Karpas-422 (cell line): Measurements from ENCODE around the gene ZNF594. TPM values are rescaled to one million over a fixed set of nuclear protein-coding genes. Genes with fewer than 3 reads are reported as not detected.

Experiments
- DNase-seq: peaks from one replicate; pipeline ENCODE4 v3.0.0-alpha.2; 2015
- H2AFZ ChIP-seq: fragments of 200-600 bp; sonication (generic); 2 replicates; pipeline ENCODE4 v1.6.1; 2014; ENCODE audit warnings: antibody characterized with exemption, low read length, mixed read lengths
- H3K27ac ChIP-seq: fragments of 200-600 bp; sonication (generic); 2 replicates; pipeline ENCODE4 v1.5.1; 2014; ENCODE audit warnings: mild to moderate bottlenecking, low read length, moderate library complexity
- H3K27me3 ChIP-seq: fragments of 200-600 bp; sonication (generic); 2 replicates; pipeline ENCODE4 v1.6.1; 2014; ENCODE audit warnings: low read length, mixed read lengths
- H3K36me3 ChIP-seq: fragments of 200-600 bp; sonication (generic); 2 replicates; pipeline ENCODE4 v1.6.1; 2014; ENCODE audit warnings: low read length, mixed read lengths; ENCODE audit not compliant: insufficient read depth
- H3K4me1 ChIP-seq: fragments of 200-600 bp; sonication (generic); 2 replicates; pipeline ENCODE4 v1.6.1; 2014; ENCODE audit warnings: mild to moderate bottlenecking, low read length, mixed read lengths
- H3K4me2 ChIP-seq: fragments of 200-600 bp; sonication (generic); 2 replicates; pipeline ENCODE4 v1.6.1; 2014; ENCODE audit warnings: low read length, low read depth, mild to moderate bottlenecking; ENCODE audit not compliant: poor library complexity, severe bottlenecking
- H3K4me3 ChIP-seq: fragments of 200-600 bp; sonication (generic); 2 replicates; pipeline ENCODE4 v1.5.1; 2014; ENCODE audit warnings: mild to moderate bottlenecking, antibody characterized with exemption, low read length, mixed read lengths
- H3K79me2 ChIP-seq: fragments of 200-600 bp; sonication (generic); 2 replicates; pipeline ENCODE4 v1.6.1; 2014; ENCODE audit warnings: mild to moderate bottlenecking, low read length, mixed read lengths
- H3K9ac ChIP-seq: fragments of 200-600 bp; sonication (generic); 2 replicates; pipeline ENCODE4 v1.6.0; 2014; ENCODE audit warnings: low read length
- H3K9me2 ChIP-seq: fragments of 200-600 bp; sonication (generic), shearing (Covaris generic); replicated peaks from 2 replicates; pipeline ENCODE4 v1.6.0; 2014; ENCODE audit warnings: mild to moderate bottlenecking, low read length, moderate library complexity; ENCODE audit not compliant: insufficient read depth
- H3K9me3 ChIP-seq: fragments of 300-700, 200-600 bp; sonication (generic); 2 replicates; pipeline ENCODE4 v1.6.1; 2014; ENCODE audit warnings: low read length, mixed read lengths
- H4K20me1 ChIP-seq: fragments of 200-600 bp; sonication (generic); 2 replicates; pipeline ENCODE4 v1.6.1; 2014; ENCODE audit warnings: mild to moderate bottlenecking, antibody characterized with exemption, low read length, low read depth; ENCODE audit not compliant: insufficient read depth
- total RNA-seq: library from RNA; depleted of rRNA; stranded (reverse); fragments of >200 nt; shearing (Covaris generic); gene quantifications from 2 replicates; pipeline ENCODE4 v1.2.3, GENCODE V29; 2014; ENCODE audit warnings: low replicate concordance

The ZNF594 gene
- total RNA-seq, 1 experiment from 2014 or later = 14.5 TPM

DNA sequence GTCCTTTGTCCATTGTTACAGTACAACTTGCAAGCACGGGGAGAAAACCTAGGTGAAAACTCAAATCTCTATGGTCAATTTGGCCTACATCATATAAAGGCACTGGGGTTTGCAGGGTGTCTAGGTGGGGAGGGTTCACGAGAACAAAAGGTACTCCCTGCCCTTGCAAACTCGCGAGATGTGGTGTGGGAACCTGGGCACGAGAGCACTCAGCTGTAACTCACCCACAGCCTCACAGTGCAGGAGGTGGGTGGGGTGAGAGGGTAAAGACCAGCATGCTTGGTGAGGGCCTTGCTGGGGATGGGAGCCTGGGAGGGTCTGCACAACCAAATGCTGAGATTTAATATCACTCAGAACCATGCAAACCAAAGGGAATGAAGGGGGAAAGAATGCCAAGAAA is 18.4 kb upstream of the ZNF594 start:
- H3K4me3 ChIP-seq = no peak overlapping the region
- no peaks in the 10 kb centered on the region for H3K27me3 ChIP-seq
- no peaks in the 10 kb centered on the region for H3K36me3 ChIP-seq
- H3K27ac ChIP-seq = no peak overlapping the region
- H2AFZ ChIP-seq = no peak overlapping the region
- H3K9me3 ChIP-seq = no peaks in the 10 kb centered on the region
- no peak overlapping the region for H3K4me2 ChIP-seq
- no peak overlapping the region for H3K9ac ChIP-seq
- H3K4me1 ChIP-seq = no peaks in the 10 kb centered on the region; the same call in 1 of the 2 replicates
- H4K20me1 ChIP-seq = no peaks in the 10 kb centered on the region
- no peaks in the 10 kb centered on the region for H3K9me2 ChIP-seq
- DNase-seq = no peak
- H3K79me2 ChIP-seq = no peaks in the 10 kb centered on the region

DNA sequence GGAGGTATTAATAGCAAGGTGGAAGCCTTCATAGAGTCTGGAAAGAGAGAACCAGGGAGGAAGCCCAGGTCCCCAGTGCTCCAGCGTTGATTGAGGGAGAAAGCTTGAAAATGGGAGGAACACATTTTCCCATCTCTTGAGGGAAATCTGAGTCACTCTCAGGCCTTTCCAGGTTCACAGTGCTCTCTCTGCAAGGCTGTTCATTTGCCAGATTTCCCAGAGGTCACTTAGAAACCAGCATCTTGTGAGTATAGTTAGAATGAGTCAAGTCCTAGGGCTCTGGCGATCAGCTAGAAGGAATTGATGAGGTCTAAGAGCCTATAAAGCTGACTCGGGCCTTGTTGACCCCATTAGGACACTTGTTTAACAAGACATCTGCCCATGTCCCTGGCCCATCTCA is 17.7 kb upstream of the ZNF594 start:
- Histone ChIP-seq H4K20me1 (no peaks in the 10 kb centered on the region), H3K4me3 (no peak overlapping the region), H3K9me2 (no peaks in the 10 kb centered on the region), H2AFZ (no peak overlapping the region), H3K27me3 (no peaks in the 10 kb centered on the region), H3K4me1 (no peaks in the 10 kb centered on the region; the same call in 1 of the 2 replicates), H3K79me2 (no peaks in the 10 kb centered on the region), H3K9ac (no peak overlapping the region), H3K36me3 (no peaks in the 10 kb centered on the region), H3K27ac (no peak overlapping the region), H3K9me3 (no peaks in the 10 kb centered on the region), H3K4me2 (no peak overlapping the region)
- no peak for DNase-seq

DNA sequence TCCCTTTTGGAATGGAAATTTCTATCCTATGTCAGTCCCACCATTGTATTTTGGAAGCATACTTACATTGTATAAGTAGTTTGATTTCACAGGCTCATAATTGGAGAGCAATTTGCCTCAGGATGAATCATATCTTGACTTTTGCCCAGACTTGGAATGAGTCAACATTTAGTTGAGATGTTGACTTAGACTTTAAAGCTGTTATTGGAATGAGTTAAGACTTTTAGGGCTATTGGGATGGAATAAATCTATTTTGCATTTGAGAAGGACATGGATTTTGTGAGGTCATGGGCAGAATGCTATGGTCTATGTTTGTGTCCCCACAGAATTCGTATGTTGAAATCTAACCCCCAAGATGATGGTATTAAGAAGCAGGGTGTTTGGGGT is 12.2 kb upstream of the ZNF594 start:
- no peak overlapping the region for H3K4me2 ChIP-seq
- H3K4me3 ChIP-seq = no peak overlapping the region
- no peak for DNase-seq
- no peak overlapping the region for H3K27ac ChIP-seq
- no peak overlapping the region for H2AFZ ChIP-seq
- H3K79me2 ChIP-seq = no peaks in the 10 kb centered on the region
- H3K9me2 ChIP-seq = no peaks in the 10 kb centered on the region
- no peaks in the 10 kb centered on the region for H3K4me1 ChIP-seq
- H4K20me1 ChIP-seq = no peaks in the 10 kb centered on the region
- no peak overlapping the region for H3K9ac ChIP-seq
- no peaks in the 10 kb centered on the region for H3K36me3 ChIP-seq
- no peaks in the 10 kb centered on the region for H3K27me3 ChIP-seq
- no peaks in the 10 kb centered on the region for H3K9me3 ChIP-seq

DNA sequence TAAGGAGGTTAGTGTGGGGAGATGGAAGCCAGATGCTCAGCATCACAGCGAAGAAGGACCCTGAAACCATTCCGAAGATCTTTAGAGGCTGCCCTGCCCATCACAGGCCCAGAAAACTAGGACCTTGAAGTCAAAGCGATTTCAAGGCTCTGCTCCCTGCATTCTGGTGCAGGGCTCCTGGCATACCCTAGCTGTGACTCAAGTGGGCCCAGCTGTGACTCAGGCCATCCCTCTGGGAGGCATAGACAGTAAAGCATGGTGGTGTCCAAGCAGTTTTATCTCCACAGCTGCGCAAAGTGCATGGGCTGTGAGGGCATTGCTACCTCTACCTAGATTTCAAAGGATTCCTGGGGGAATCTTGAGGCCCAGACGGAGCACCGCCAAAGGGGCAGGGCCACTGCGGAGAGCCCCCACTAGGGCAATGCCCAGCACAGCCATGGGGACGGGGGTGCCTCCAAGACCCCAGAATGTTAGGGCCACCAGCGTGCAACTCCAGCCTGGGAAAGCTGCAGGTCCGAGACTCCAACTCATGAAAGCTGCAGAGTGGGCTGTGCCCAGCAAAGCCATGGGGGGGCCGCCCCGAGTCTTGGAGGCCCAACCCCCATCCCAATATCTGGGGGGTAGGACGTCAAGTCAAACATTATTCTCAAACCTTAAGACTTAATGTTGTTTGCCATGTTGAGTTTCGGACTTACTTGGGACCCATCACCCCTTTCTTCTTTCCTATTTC is 11.7 kb upstream of the ZNF594 start:
- H3K4me3 ChIP-seq = no peak overlapping the region
- no peak overlapping the region for H3K27ac ChIP-seq
- no peak for DNase-seq

DNA sequence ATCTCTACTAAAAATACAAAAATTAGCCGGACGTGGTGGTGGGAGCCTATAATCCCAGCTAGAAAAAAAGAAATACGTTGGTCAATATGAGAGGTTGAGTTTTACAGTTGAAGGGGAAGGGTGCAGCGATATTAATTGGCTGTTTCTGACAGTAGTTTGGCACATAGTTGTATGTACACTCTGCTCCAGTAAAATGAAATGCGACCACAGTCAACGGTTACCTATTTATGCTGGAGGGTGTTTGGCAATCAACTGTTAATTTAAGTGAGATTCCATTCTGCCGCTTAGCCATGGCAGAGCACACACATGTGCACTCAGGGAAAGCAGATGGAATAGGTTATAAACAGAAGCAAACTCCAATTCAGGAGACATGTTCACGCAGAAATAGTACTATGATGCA is 9.3 kb upstream of the ZNF594 start:
- Histone ChIP-seq H3K27ac (no peak overlapping the region), H3K36me3 (no peaks in the 10 kb centered on the region), H3K9ac (no peak overlapping the region), H3K4me1 (no peaks in the 10 kb centered on the region), H3K79me2 (no peaks in the 10 kb centered on the region), H3K9me3 (no peaks in the 10 kb centered on the region), H2AFZ (no peak overlapping the region), H3K27me3 (no peaks in the 10 kb centered on the region), H3K4me3 (no peak overlapping the region), H3K9me2 (no peaks in the 10 kb centered on the region), H4K20me1 (no peaks in the 10 kb centered on the region), H3K4me2 (no peak overlapping the region)
- DNase-seq = no peak

More for the DNA sequence above, 11.7 kb upstream of the ZNF594 start:
- H3K27me3 ChIP-seq = no peaks in the 10 kb centered on the region
- H2AFZ ChIP-seq = no peak overlapping the region
- H3K79me2 ChIP-seq = no peaks in the 10 kb centered on the region
- H4K20me1 ChIP-seq = no peaks in the 10 kb centered on the region
- H3K9ac ChIP-seq = no peak overlapping the region
- no peaks in the 10 kb centered on the region for H3K9me2 ChIP-seq
- H3K4me2 ChIP-seq = no peak overlapping the region
- no peaks in the 10 kb centered on the region for H3K36me3 ChIP-seq
- H3K9me3 ChIP-seq = no peaks in the 10 kb centered on the region
- H3K4me1 ChIP-seq = no peaks in the 10 kb centered on the region

DNA sequence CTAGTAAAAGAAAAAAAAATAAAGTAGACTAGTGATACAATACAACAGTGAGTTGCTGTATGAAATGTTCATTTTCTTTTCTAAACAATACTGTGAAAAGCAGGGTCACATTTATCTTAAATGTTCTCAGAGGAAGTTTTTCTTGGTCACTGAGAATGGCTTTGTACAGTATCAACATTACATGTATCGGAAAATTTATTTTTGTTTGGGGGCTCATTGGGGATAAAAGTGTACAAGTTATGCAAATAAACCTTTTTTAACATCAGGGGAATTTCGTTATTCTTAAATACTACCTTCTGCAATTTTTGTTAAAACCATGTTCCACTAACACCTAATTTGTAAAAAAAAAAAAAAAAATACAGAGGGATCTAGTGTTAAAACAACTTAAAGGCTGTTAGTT is 8.7 kb upstream of the ZNF594 start:
- Histone ChIP-seq H4K20me1 (no peaks in the 10 kb centered on the region), H3K27ac (no peak overlapping the region), H3K79me2 (no peaks in the 10 kb centered on the region), H3K4me1 (no peaks in the 10 kb centered on the region), H3K9ac (no peak overlapping the region), H3K9me3 (no peaks in the 10 kb centered on the region), H3K9me2 (no peaks in the 10 kb centered on the region), H3K36me3 (no peaks in the 10 kb centered on the region), H2AFZ (no peak overlapping the region), H3K27me3 (no peaks in the 10 kb centered on the region), H3K4me2 (no peak overlapping the region), H3K4me3 (no peak overlapping the region)
- no peak for DNase-seq

DNA sequence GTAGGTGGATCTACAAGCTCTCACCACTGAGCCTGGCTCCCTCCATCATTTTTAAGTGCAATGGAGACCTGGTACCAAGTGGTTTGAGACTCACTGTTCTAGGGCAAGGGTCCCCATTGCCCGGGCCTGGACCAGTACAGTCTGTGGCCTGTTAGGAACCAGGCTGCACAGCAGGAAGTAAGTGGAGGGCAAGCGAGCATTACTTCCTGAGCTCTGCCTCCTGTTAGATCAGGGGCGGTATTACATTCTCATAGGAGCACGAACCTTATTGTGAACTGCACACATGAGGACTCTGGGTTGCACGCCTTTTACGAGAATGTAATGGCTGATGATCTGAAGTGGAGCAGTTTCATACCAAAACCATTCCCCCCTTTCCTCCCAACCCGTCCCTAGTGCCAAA is 6.8 kb upstream of the ZNF594 start:
- no peaks in the 10 kb centered on the region for H3K79me2 ChIP-seq
- DNase-seq = no peak
- H3K4me2 ChIP-seq = no peak overlapping the region
- no peaks in the 10 kb centered on the region for H3K36me3 ChIP-seq
- H4K20me1 ChIP-seq = no peaks in the 10 kb centered on the region
- no peaks in the 10 kb centered on the region for H3K9me2 ChIP-seq
- H3K27me3 ChIP-seq = no peaks in the 10 kb centered on the region
- H2AFZ ChIP-seq = no peak overlapping the region
- no peak overlapping the region for H3K27ac ChIP-seq
- no peaks in the 10 kb centered on the region for H3K4me1 ChIP-seq
- no peak overlapping the region for H3K4me3 ChIP-seq
- no peaks in the 10 kb centered on the region for H3K9me3 ChIP-seq
- no peak overlapping the region for H3K9ac ChIP-seq

DNA sequence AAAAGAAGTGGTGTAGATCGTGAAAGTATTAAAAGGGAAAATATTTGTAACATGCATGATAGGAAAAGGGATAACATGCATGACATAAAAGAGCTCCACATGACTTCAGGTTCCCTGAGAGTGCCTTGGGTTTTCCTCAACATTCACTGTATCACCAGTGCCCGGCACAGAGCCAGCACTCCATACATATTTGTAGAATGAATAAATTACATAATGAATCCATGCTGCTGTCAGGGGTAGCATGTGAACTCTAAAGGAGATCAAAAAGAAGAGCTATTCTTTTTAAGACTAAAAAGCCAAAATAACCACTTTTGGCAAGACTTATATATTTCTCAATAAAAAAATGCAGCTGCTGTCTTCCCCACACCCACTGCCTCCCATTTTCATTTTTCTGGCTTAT is 2.7 kb upstream of the ZNF594 start:
- Histone ChIP-seq H3K36me3 (peaks cover 15% of the 10 kb centered on the region), H3K27ac (no peak overlapping the region), H3K4me3 (no peak overlapping the region), H3K9me3 (peaks cover 7% of the 10 kb centered on the region; the same call in 1 of the 2 replicates), H3K4me2 (no peak overlapping the region), H3K9me2 (no peaks in the 10 kb centered on the region), H3K9ac (no peak overlapping the region), H3K4me1 (peaks cover 13% of the 10 kb centered on the region), H3K79me2 (peaks cover 16% of the 10 kb centered on the region), H4K20me1 (no peaks in the 10 kb centered on the region), H2AFZ (no peak overlapping the region), H3K27me3 (no peaks in the 10 kb centered on the region)
- no peak for DNase-seq
